Heart right ventricle (tissue), 16 donors: Measurements from ENCODE around the gene HTR1D. TPM values are rescaled to one million over a fixed set of nuclear protein-coding genes. Genes with fewer than 3 reads are reported as not detected.

Experiments used
- ATAC-seq, 8 donors: fragments of 200-7000 bp; cut with Tn5 transposase; one replicate each; pipeline ENCODE4 v1.9.1; 2020; ENCODE audit warnings: mild to moderate bottlenecking in 8 of 8, moderate library complexity in 8 of 8, moderate number of reproducible peaks in 1 of 8
- DNase-seq, 2 donors: peaks; one replicate each; pipeline ENCODE4 v3.0.0-alpha.2; 2020
- H3K27ac ChIP-seq, 10 donors: fragments of 200-600 bp; sonication (generic) in 2 of 10; one replicate each; pipeline versions ENCODE4 v1.5.0 to v1.8.0; 2020 to 2022; ENCODE audit warnings: mild to moderate bottlenecking in 3 of 10
- H3K27me3 ChIP-seq, 7 donors: fragments of 200-600 bp; one replicate each; pipeline ENCODE4 v1.8.0; 2021 to 2022; ENCODE audit warnings: mild to moderate bottlenecking in 2 of 7
- H3K36me3 ChIP-seq, 9 donors: fragments of 200-600 bp; sonication (generic) in 1 of 9; one replicate each; pipeline versions ENCODE4 v1.5.0 to v1.8.0; 2020 to 2022; ENCODE audit warnings: mild to moderate bottlenecking in 2 of 9
- H3K4me1 ChIP-seq, 9 donors: fragments of 200-600 bp; sonication (generic) in 1 of 9; one replicate each; pipeline versions ENCODE4 v1.5.0 to v1.8.0; 2020 to 2022; ENCODE audit warnings: mild to moderate bottlenecking in 4 of 9
- H3K4me3 ChIP-seq, 10 donors: fragments of 200-600 bp; sonication (generic) in 2 of 10; one replicate each; pipeline versions ENCODE4 v1.5.0 to v1.8.0; 2020 to 2022; ENCODE audit warnings: mild to moderate bottlenecking in 7 of 10, moderate library complexity in 2 of 10
- H3K9me3 ChIP-seq, 11 donors: fragments of 200-600 bp in 10 of 11; sonication (generic) in 2 of 11; one replicate each; pipeline versions ENCODE4 v1.5.0 to v1.8.0; 2013 to 2022; ENCODE audit warnings: mild to moderate bottlenecking in 2 of 11, control low read depth in 1 of 11, moderate library complexity in 1 of 11
- WGBS, 2 donors: extraction: QIAGEN DNeasy Blood & Tissue Kit; methylation state at CpG; one replicate each; pipeline ENCODE4 v1.1.7; 2013; ENCODE audit warnings: inconsistent platforms in 1 of 2; 5-methylcytosine and 5-hydroxymethylcytosine counted together
- intact Hi-C, 10 donors: fragments of 100-400 bp; cut with DNase I; formaldehyde crosslinking; loops; one replicate each; pipeline versions ENCODE4 v1.11.1 to v1.14.2; 2022
- polyA plus RNA-seq, 2 donors: library from polyadenylated mRNA; stranded (reverse); fragments of 200-250 nt; gene quantifications; one replicate each; pipeline ENCODE4 v1.2.3, GENCODE V29; 2013
- total RNA-seq, 10 donors: library from RNA; stranded (reverse); fragmentation: NEBNext Ultra II Directional in 3 of 10; extraction: Animal tissue kit (Norgen Biotek cat#: 25700) in 3 of 10; gene quantifications; one replicate each; pipeline versions ENCODE4 v1.2.1 to v1.2.4, GENCODE V29; 2021 to 2023
- TF ChIP-seq, protein P1 (sequence below), 9 donors: fragments of 200-600 bp; sonication (generic) in 2 of 9; IDR thresholded peaks; one replicate each; pipeline versions ENCODE4 v1.5.0 to v1.8.0; 2021 to 2022; ENCODE audit warnings: antibody characterized with exemption in 9 of 9, mild to moderate bottlenecking in 5 of 9, moderate library complexity in 1 of 9
- donor health status: Arrhythmogenic right ventricular cardiomyopathy.
- donor health status: ischemic (EF 13 %, LVEDD 7.1; RV severe dilation, severe dysfunction).
- donor health status: healthy with polysubstance abuse.
- donor health status: DM: no; HTN: yes; CAD: no.
- donor health status: DM: no; HTN: no; CAD: no.
- donor health status: ischemic (EF 25% LVEDD 6.9; RV normal size, moderate dysfunction).
- donor health status: ischemic (EF 25% LVEDD 5.7; RV mildly dilated, moderate dysfunction).
- donor health status: healthy.
- donor health status: DM: yes; HTN: yes; CAD: no.
- donor health status: Ischemic cardiomyopathy.
- donor health status: ischemic (EF 35%, LVEDD 5.7; RV mildly dilated, moderate dysfunction).
- donor health status: nonischemic (EF 11% LVEDD 7.7; RV severe dilation, severe dysfunction).
- donor health status: DM: yes; HTN: yes; CAD: no.
- donor health status: PGD.
- donor health status: ischemic (EF 29% LVEDD 5.4; RV normal size, mild dysfunction).
- donor health status: nonischemic (EF 23%, LVEDD 6.1; RV moderate dilation, normal function).

HTR1D gene
- total and polyA plus RNA-seq, 12 donors: 0.01 to 0.07 TPM; not detected in 10

DNA sequence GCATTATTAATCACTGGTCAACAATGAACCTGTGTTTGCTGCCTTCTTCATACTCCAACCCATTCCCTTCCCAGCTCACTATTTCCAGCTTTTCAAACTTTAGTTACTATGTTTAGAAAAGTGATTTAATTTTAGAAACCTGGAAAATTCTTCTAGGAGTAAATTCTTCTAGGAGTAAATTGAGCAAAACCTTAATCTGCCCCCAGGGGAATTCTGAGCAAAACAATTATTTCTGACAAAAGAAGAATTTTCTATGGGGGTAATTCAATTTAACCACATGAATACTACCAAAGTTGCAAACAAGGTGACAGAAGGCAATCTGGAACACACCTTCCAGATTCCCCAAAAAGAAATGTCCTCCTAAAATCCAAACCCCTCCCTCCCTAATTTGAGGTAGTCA lies 50.4 kb downstream of the HTR1D start:
- intact Hi-C loops: loop anchor here in 2 of 10 donors (5.0 kb wide), 1 partner anchor 45 kb away; no protein-coding TSS in a partner anchor
- no peak for DNase-seq
- ATAC-seq: no peak
- Histone ChIP-seq H3K36me3 (no peaks in the 10 kb centered on the region), H3K4me3 (peak overlapping the region; percentile 54 to 95 (median 90)), H3K27ac (peak overlapping the region; percentile 87 to 98 (median 96)), H3K9me3 (no peaks in the 10 kb centered on the region), H3K4me1 (peaks cover 6 to 85% (median 62%) of the 10 kb centered on the region in 9 donors), H3K27me3 (no peaks in the 10 kb centered on the region)
- TF ChIP-seq, protein P1, sequence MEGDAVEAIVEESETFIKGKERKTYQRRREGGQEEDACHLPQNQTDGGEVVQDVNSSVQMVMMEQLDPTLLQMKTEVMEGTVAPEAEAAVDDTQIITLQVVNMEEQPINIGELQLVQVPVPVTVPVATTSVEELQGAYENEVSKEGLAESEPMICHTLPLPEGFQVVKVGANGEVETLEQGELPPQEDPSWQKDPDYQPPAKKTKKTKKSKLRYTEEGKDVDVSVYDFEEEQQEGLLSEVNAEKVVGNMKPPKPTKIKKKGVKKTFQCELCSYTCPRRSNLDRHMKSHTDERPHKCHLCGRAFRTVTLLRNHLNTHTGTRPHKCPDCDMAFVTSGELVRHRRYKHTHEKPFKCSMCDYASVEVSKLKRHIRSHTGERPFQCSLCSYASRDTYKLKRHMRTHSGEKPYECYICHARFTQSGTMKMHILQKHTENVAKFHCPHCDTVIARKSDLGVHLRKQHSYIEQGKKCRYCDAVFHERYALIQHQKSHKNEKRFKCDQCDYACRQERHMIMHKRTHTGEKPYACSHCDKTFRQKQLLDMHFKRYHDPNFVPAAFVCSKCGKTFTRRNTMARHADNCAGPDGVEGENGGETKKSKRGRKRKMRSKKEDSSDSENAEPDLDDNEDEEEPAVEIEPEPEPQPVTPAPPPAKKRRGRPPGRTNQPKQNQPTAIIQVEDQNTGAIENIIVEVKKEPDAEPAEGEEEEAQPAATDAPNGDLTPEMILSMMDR (IDR thresholded peaks at IDR 0.05): no peak

DNA sequence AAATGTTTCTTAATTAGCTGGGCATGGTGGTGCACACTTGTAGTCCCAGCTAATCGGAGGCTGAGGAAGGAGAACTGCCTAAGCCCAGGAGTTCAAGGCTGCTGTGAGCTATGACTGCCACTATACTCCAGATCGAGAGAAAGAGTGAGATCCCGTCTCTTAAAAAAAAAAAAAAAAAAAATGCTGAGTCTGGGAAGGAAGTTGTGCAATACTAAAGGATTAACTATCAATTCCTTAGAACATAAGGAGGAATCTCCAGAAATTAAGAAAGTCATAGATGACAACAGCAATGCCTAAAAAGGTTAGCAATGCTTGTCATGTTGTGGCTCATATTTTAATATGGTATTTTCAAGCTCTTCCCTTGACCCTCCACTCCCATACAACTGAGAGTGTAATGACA lies 53.9 kb downstream of the HTR1D start:
- ATAC-seq: no peak
- TF ChIP-seq, protein P1 (IDR thresholded peaks at IDR 0.05): no peak
- intact Hi-C loops: loop anchor here in 1 of 10 donors (5.0 kb wide), 1 partner anchor 41 kb away; no protein-coding TSS in a partner anchor
- WGBS, 2 donors: 47 to 58% methylated on average over 3 of the region's 3 CpGs
- Histone ChIP-seq H3K4me1 (peaks cover 3 to 81% (median 65%) of the 10 kb centered on the region in 9 donors), H3K9me3 (no peaks in the 10 kb centered on the region), H3K27me3 (no peaks in the 10 kb centered on the region), H3K36me3 (no peaks in the 10 kb centered on the region), H3K27ac (peak overlapping the region in 1 of 10 donors; percentile 18), H3K4me3 (no peak overlapping the region)
- DNase-seq: no peak

DNA sequence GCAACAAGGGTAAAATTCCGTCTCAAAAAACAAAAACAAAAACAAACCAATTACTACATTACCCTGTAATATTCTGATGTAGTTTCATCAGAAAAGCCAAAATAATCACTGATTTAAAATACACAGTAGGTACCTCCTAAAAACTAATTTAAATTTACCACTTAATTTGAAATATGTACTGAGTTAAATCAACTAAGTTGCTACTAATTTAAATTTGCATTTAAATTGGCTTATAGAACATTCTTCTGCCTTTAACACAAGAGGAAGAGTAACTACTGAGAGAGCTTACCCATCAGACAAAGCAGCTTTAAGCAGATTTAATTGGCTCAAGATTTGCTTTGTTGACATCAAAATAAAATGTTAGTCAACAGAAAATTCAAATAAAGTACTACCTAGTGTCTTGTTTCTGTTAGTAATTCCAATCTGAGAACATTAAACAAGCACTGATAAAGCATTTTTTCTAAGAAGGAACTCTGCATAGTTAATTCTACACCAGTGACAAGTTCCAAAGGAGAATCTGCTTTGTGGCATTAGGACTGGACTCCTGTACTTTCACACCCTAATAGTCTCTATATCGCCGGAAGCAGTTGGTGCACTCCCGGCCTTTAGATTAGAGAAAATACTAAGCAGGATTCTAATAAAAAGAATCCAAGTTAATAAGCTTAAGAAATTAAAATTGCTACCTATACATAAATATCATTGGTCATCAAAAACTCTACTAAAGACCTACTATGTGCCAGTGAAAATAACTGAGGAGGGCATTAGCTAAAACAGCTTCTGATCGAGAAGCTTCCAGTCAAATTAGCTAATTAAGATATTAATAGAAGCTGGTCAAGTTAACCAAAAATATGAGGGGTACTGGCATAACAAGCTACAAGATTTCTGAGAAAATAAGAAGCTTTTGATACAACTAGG lies 57.1 kb downstream of the HTR1D start:
- TF ChIP-seq, protein P1 (IDR thresholded peaks at IDR 0.05): no peak
- H3K27ac ChIP-seq: peak overlapping the region in 1 of 10 donors; percentile 8
- peaks cover 0 to 88% (median 44%) of the 10 kb centered on the region in 9 donors for H3K4me1 ChIP-seq
- ATAC-seq: no peak
- no peaks in the 10 kb centered on the region for H3K9me3 ChIP-seq
- intact Hi-C loops: loop anchor here in 1 of 10 donors (5.0 kb wide), 1 partner anchor 38 kb away; no protein-coding TSS in a partner anchor
- 60 to 67% methylated on average over 5 of the region's 5 CpGs for WGBS, 2 donors
- DNase-seq: no peak
- H3K36me3 ChIP-seq: no peaks in the 10 kb centered on the region
- no peak overlapping the region for H3K4me3 ChIP-seq
- no peaks in the 10 kb centered on the region for H3K27me3 ChIP-seq

DNA sequence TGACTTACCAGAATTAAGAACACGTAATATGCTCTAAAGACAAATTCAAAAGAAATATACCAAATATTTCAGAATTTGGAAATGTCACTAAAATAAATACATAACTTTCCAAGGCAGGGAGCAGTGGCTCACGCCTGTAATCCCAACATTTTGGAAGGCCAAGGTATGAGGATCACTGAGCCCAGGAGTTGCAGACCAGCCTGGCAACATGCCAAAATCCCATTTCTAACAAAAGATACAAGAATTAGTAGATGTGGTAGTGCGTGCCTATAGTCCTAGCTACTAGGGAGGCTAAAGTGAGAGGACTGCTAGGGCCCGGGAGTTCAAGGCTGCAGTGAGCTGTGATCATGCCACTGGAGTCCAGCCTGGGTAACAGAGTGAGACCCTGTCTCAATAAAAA lies 60.4 kb downstream of the HTR1D start:
- Histone ChIP-seq H3K27me3 (no peaks in the 10 kb centered on the region), H3K9me3 (no peaks in the 10 kb centered on the region), H3K4me1 (peaks cover 0 to 63% (median 31%) of the 10 kb centered on the region in 9 donors), H3K27ac (no peak overlapping the region), H3K36me3 (no peaks in the 10 kb centered on the region), H3K4me3 (no peak overlapping the region)
- WGBS, 2 donors: 95 to 96% methylated on average over 4 of the region's 4 CpGs
- intact Hi-C loops: no loop called here
- no peak for DNase-seq
- TF ChIP-seq, protein P1 (IDR thresholded peaks at IDR 0.05): no peak
- no peak for ATAC-seq
